HEK293 (cell line): ENCODE results near the gene CEP63.
A peak's percentile ranks its signal among the peaks of the same experiment; 100 is the strongest.

Source experiments
- CTCF ChIA-PET: fragments of 350-600 bp; formaldehyde crosslinking; extraction: SDS; loops from one replicate; lab custom pipeline; 2021; ENCODE audit warnings: antibody characterized with exemption; lab: Yijun Ruan, JAX
- POLR2A ChIA-PET: fragments of 300-600 bp; formaldehyde crosslinking; extraction: SDS; loops from one replicate; lab custom pipeline; 2020; ENCODE audit warnings: antibody characterized with exemption, inconsistent platforms; lab: Yijun Ruan, JAX
- H3K27ac ChIP-seq: fragments of 200-500 bp; sonication (Bioruptor generic); 2 replicates; pipeline ENCODE4 v1.5.1; 2014; ENCODE audit warnings: low read depth, low read length, control low read depth, inconsistent platforms; ENCODE audit errors: extremely low read depth
- H3K36me3 ChIP-seq, 2 experiments: fragments of 200-500 bp in 1 of 2; sonication (Bioruptor generic) in 1 of 2; 1 replicate in 1 of 2; 2 replicates in 1 of 2; pipeline ENCODE4 v1.5.1; 2014 to 2017; ENCODE audit warnings: inconsistent platforms in 2 of 2, low read length in 2 of 2; ENCODE audit not compliant: control insufficient read depth in 2 of 2, insufficient read depth in 1 of 2
- H3K4me1 ChIP-seq: fragments of 200-500 bp; sonication (Bioruptor generic); 2 replicates; pipeline ENCODE4 v1.5.1; 2014; ENCODE audit warnings: mild to moderate bottlenecking, low read length, inconsistent platforms; ENCODE audit not compliant: control insufficient read depth, insufficient read depth
- H3K4me3 ChIP-seq: 2 replicates; pipeline ENCODE4 v1.5.1; 2011; ENCODE audit warnings: low read depth, mild to moderate bottlenecking, control low read depth, low read length, moderate library complexity
- H3K9me3 ChIP-seq: fragments of 200-500 bp; sonication (Bioruptor generic); 2 replicates; pipeline ENCODE4 v1.5.1; 2014; ENCODE audit warnings: low read depth, low read length, inconsistent platforms; ENCODE audit not compliant: control insufficient read depth, insufficient read depth
- HOXA7 ChIP-seq: sonication (generic); formaldehyde crosslinking; IDR thresholded peaks from 2 replicates; pipeline ENCODE4 v1.8.1; 2022; ENCODE audit warnings: missing genetic modification reagents, borderline replicate concordance
- KLF7 ChIP-seq: fragments of 450-650 bp; formaldehyde crosslinking; IDR thresholded peaks from 2 replicates; pipeline ENCODE4 v1.5.1; 2016; ENCODE audit warnings: missing biosample characterization, missing genetic modification characterization, borderline replicate concordance
- PRDM1 ChIP-seq: fragments of 450-650 bp; formaldehyde crosslinking; IDR thresholded peaks from 2 replicates; pipeline ENCODE4; 2016; ENCODE audit warnings: missing biosample characterization, missing genetic modification characterization
- SETDB1 ChIP-seq: IDR thresholded peaks from one replicate; pipeline ENCODE4 v1.6.1; 2017; ENCODE audit warnings: mild to moderate bottlenecking, low read length, moderate library complexity, mixed read lengths; ENCODE audit not compliant: insufficient read length
- TRIM28 ChIP-seq: IDR thresholded peaks from 2 replicates; pipeline ENCODE4 v1.6.1; 2011; ENCODE audit warnings: low read length, control low read depth, borderline replicate concordance
- ZFP41 ChIP-seq: fragments of 450-650 bp; formaldehyde crosslinking; IDR thresholded peaks from 2 replicates; pipeline ENCODE4 v1.5.1; 2016; ENCODE audit warnings: missing biosample characterization, missing genetic modification characterization, borderline replicate concordance
- ZNF112 ChIP-seq: fragments of 450-650 bp; formaldehyde crosslinking; IDR thresholded peaks from 2 replicates; pipeline ENCODE4 v1.5.0; 2017; ENCODE audit warnings: missing biosample characterization, missing genetic modification characterization
- ZNF133 ChIP-seq: fragments of 450-650 bp; formaldehyde crosslinking; IDR thresholded peaks from 2 replicates; pipeline ENCODE4 v1.5.1; 2016; ENCODE audit warnings: missing biosample characterization, missing genetic modification characterization
- ZNF175 ChIP-seq: fragments of 450-650 bp; formaldehyde crosslinking; IDR thresholded peaks from 2 replicates; pipeline ENCODE4 v1.5.1; 2016; ENCODE audit warnings: missing biosample characterization, missing genetic modification characterization
- ZNF184 ChIP-seq: fragments of 450-650 bp; IDR thresholded peaks from 2 replicates; pipeline ENCODE4 v1.5.1; 2018; ENCODE audit warnings: missing biosample characterization, mild to moderate bottlenecking, missing genetic modification characterization
- ZNF221 ChIP-seq: fragments of 450-650 bp; formaldehyde crosslinking; IDR thresholded peaks from 2 replicates; pipeline ENCODE4 v1.5.1; 2017; ENCODE audit warnings: missing biosample characterization, missing genetic modification characterization, borderline replicate concordance
- ZNF274 ChIP-seq, 2 experiments: fragments of 200-500 bp in 1 of 2; fragments of 450-650 bp in 1 of 2; sonication (Bioruptor generic) in 1 of 2; formaldehyde crosslinking in 1 of 2; IDR thresholded peaks; 2 replicates each; pipeline versions ENCODE4 v1.5.1 to v1.6.1; 2014 to 2016; ENCODE audit warnings: borderline replicate concordance in 1 of 2, inconsistent platforms in 1 of 2, low read length in 1 of 2, missing biosample characterization in 1 of 2, missing genetic modification characterization in 1 of 2
- ZNF354C ChIP-seq: fragments of 450-650 bp; formaldehyde crosslinking; IDR thresholded peaks from 2 replicates; pipeline ENCODE4 v1.5.1; 2016; ENCODE audit warnings: missing biosample characterization, missing genetic modification characterization, low read depth, borderline replicate concordance
- ZNF366 ChIP-seq: fragments of 450-650 bp; formaldehyde crosslinking; conservative IDR thresholded peaks from 2 replicates; pipeline ENCODE4 v1.5.1; 2016; ENCODE audit warnings: missing biosample characterization, missing genetic modification characterization
- ZNF391 ChIP-seq: fragments of 450-650 bp; formaldehyde crosslinking; IDR thresholded peaks from 2 replicates; pipeline ENCODE4 v1.5.1; 2016; ENCODE audit warnings: low read depth, missing biosample characterization, missing genetic modification characterization, borderline replicate concordance
- ZNF510 ChIP-seq: fragments of 450-650 bp; formaldehyde crosslinking; IDR thresholded peaks from 2 replicates; pipeline ENCODE4 v1.5.1; 2018; ENCODE audit warnings: mild to moderate bottlenecking, missing genetic modification characterization, missing biosample characterization; ENCODE audit not compliant: insufficient replicate concordance
- ZNF530 ChIP-seq: fragments of 450-650 bp; formaldehyde crosslinking; IDR thresholded peaks from 2 replicates; pipeline ENCODE4 v1.5.1; 2016; ENCODE audit warnings: low read depth, missing biosample characterization, missing genetic modification characterization
- ZNF654 ChIP-seq: fragments of 450-650 bp; formaldehyde crosslinking; IDR thresholded peaks from 2 replicates; pipeline ENCODE4 v1.5.1; 2016; ENCODE audit warnings: low read depth, missing biosample characterization, missing genetic modification characterization
- ZNF747 ChIP-seq: fragments of 450-650 bp; formaldehyde crosslinking; IDR thresholded peaks from 2 replicates; pipeline ENCODE4 v1.5.1; 2016; ENCODE audit warnings: missing biosample characterization, missing genetic modification characterization
- ZXDB ChIP-seq: fragments of 450-650 bp; formaldehyde crosslinking; IDR thresholded peaks from 2 replicates; pipeline ENCODE4 v1.5.1; 2016; ENCODE audit warnings: missing biosample characterization, missing genetic modification characterization
- TF ChIP-seq, protein P1 (sequence below): fragments of 450-650 bp; formaldehyde crosslinking; IDR thresholded peaks from 2 replicates; pipeline ENCODE4 v1.5.1; 2016; ENCODE audit warnings: missing biosample characterization, missing genetic modification characterization, borderline replicate concordance
- TF ChIP-seq, protein P2 (sequence below): fragments of 450-650 bp; formaldehyde crosslinking; IDR thresholded peaks from 2 replicates; pipeline ENCODE4 v1.5.1; 2016; ENCODE audit warnings: missing biosample characterization, missing genetic modification characterization
- TF ChIP-seq, protein P3 (sequence below): fragments of 450-650 bp; formaldehyde crosslinking; IDR thresholded peaks from 2 replicates; pipeline ENCODE4 v1.5.1; 2016; ENCODE audit warnings: missing biosample characterization, missing genetic modification characterization

Gene CEP63

DNA sequence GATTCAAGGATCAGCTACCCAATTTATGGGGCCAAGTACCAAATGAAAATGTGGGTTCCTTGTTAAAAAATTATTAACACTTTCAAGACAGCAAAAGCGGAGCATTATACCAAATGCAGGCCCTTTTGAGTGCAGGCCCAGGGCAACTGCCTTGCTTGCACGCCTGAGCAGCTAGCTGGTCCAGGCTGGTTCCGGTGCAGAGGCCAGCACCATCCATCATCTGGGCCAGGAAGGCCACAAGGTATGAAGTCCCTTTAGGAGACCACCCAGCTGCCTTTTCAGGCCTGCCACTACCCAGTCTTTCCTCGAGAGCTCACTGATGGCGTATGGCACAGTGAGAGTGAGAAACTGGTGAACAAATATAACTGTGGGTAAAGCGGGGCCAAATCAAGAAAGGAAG is 13.0 kb upstream of the CEP63 start:
- POLR2A ChIA-PET: no interaction called here
- CTCF ChIA-PET: interaction anchor here (0.7 to 6.3 kb wide), 12 partner anchors 9 to 543 kb away, joined by 3 to 124 read pairs (median 4); partner anchors contain the start of gene AMOTL2
- Histone ChIP-seq H3K9me3 (no peaks in the 10 kb centered on the region), H3K4me1 (no peaks in the 10 kb centered on the region), H3K27ac (no peak overlapping the region), H3K4me3 (no peak overlapping the region), H3K36me3 (peaks cover 0 to 22% of the 10 kb centered on the region in 2 experiments; a peak in 2 of 3 replicates)
- TF ChIP-seq ZNF112 (tag by site-specific recombination) (no peak), ZNF391 (tag by site-specific recombination) (no peak), ZNF184 (tag by site-specific recombination) (no peak), ZNF366 (no peak), ZNF221 (tag by site-specific recombination) (no peak), ZNF530 (tag by site-specific recombination) (no peak), ZNF133 (tag by site-specific recombination) (no peak)

DNA sequence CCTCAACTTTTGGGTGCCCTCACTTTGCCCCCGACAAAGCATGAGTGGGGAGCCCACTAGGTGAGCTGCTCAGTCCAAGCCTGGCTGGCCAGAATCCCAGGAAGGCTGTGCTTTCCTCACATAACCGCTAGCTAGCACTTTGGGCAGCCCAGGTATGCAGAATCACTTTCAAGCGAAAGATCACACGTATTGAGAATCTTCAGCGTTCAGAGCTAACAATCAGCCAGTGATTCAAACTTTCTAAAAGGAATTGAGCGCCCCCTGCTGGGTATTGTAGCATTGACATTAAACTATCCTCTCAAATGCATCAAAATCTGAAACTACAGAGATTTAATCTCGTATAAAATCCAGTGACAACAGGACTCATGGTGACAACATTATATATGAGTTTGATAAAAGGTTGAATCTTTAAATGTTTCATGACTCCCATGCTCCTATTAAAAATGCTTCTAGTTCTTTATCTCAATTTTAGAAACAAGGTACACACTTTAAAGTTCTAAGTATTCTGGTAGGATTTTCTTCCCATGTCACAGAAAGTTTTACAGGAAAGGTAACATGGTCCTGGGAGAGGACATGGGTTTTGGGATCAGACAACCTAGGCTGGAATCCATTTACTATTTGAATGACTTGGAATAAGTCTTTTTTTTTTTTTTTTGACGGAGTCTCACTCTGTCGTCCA is 11.8 kb upstream of the CEP63 start:
- TF ChIP-seq ZNF354C (tag by site-specific recombination): no peak
- TF ChIP-seq, protein P1, sequence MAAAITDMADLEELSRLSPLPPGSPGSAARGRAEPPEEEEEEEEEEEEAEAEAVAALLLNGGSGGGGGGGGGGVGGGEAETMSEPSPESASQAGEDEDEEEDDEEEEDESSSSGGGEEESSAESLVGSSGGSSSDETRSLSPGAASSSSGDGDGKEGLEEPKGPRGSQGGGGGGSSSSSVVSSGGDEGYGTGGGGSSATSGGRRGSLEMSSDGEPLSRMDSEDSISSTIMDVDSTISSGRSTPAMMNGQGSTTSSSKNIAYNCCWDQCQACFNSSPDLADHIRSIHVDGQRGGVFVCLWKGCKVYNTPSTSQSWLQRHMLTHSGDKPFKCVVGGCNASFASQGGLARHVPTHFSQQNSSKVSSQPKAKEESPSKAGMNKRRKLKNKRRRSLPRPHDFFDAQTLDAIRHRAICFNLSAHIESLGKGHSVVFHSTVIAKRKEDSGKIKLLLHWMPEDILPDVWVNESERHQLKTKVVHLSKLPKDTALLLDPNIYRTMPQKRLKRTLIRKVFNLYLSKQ (tag by site-specific recombination): no peak
- no peak for TF ChIP-seq ZNF274 (IDR thresholded peaks at IDR 0.05; ENCODE audit: low read length)
- TF ChIP-seq ZNF274 (tag by site-specific recombination; IDR thresholded peaks at IDR 0.05; ENCODE audit: borderline replicate concordance): no peak
- no peak for TF ChIP-seq KLF7 (tag by site-specific recombination)
- no peak for TF ChIP-seq ZFP41 (tag by site-specific recombination)
- TF ChIP-seq, protein P2, sequence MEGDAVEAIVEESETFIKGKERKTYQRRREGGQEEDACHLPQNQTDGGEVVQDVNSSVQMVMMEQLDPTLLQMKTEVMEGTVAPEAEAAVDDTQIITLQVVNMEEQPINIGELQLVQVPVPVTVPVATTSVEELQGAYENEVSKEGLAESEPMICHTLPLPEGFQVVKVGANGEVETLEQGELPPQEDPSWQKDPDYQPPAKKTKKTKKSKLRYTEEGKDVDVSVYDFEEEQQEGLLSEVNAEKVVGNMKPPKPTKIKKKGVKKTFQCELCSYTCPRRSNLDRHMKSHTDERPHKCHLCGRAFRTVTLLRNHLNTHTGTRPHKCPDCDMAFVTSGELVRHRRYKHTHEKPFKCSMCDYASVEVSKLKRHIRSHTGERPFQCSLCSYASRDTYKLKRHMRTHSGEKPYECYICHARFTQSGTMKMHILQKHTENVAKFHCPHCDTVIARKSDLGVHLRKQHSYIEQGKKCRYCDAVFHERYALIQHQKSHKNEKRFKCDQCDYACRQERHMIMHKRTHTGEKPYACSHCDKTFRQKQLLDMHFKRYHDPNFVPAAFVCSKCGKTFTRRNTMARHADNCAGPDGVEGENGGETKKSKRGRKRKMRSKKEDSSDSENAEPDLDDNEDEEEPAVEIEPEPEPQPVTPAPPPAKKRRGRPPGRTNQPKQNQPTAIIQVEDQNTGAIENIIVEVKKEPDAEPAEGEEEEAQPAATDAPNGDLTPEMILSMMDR (tag by site-specific recombination): peak; percentile 40; the same call in 1 of the 2 replicates
- TF ChIP-seq ZNF654 (tag by site-specific recombination): peak; percentile 65
- peak; percentile 76 for TF ChIP-seq PRDM1 (tag by site-specific recombination)
- no peak overlapping the region for H3K27ac ChIP-seq
- CTCF ChIA-PET: interaction anchor here (0.6 to 6.3 kb wide), 25 partner anchors 9 to 544 kb away, joined by 3 to 124 read pairs (median 3); partner anchors contain the start of gene AMOTL2
- H3K4me1 ChIP-seq: no peaks in the 10 kb centered on the region
- H3K36me3 ChIP-seq: peaks cover 0 to 34% of the 10 kb centered on the region in 2 experiments
- H3K9me3 ChIP-seq: no peaks in the 10 kb centered on the region
- H3K4me3 ChIP-seq: no peak overlapping the region
- POLR2A ChIA-PET: interaction anchor here (0.7 to 1.0 kb wide), 2 partner anchors 8 to 163 kb away, joined by 3 to 4 read pairs; no protein-coding TSS in a partner anchor

DNA sequence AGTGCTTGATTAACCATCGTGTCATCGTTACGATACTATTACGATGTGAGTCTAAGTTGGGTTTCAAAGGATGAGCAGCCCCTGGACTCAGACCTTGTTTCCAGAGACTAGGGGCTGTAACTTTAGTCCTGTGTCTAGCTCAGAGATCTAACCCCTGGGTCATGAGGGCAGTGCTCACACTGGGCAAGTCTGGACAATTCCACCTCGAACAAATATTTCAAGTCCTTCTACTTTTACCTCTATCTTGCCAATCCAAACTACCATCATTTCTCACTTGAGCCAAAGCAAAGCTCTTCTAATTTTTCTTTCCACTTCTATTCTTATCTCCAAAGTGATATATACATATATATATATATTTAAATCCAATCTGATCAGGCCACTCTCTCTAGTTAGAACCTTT is 10.9 kb upstream of the CEP63 start:
- H3K4me1 ChIP-seq: no peaks in the 10 kb centered on the region
- H3K27ac ChIP-seq: no peak overlapping the region
- TF ChIP-seq ZNF747 (tag by site-specific recombination) (no peak), ZNF175 (tag by site-specific recombination) (no peak), HOXA7 (CRISPR knock-in tag) (no peak), SETDB1 (no peak), ZNF510 (tag by site-specific recombination) (no peak), ZXDB (tag by site-specific recombination) (no peak), TRIM28 (no peak)
- TF ChIP-seq, protein P3, sequence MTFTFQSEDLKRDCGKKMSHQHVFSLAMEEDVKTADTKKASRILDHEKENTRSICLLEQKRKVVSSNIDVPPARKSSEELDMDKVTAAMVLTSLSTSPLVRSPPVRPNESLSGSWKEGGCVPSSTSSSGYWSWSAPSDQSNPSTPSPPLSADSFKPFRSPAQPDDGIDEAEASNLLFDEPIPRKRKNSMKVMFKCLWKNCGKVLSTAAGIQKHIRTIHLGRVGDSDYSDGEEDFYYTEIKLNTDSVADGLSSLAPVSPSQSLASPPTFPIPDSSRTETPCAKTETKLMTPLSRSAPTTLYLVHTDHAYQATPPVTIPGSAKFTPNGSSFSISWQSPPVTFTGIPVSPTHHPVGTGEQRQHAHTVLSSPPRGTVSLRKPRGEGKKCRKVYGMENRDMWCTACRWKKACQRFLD (tag by site-specific recombination): no peak
- TF ChIP-seq, protein P2 (tag by site-specific recombination): no peak

More for the DNA sequence above, 10.9 kb upstream of the CEP63 start:
- H3K4me3 ChIP-seq: no peak overlapping the region
- peaks cover 4 to 41% of the 10 kb centered on the region in 2 experiments for H3K36me3 ChIP-seq
- POLR2A ChIA-PET: interaction anchor here (0.6 kb wide), 1 partner anchor 166 kb away, joined by 5 read pairs; no protein-coding TSS in a partner anchor
- H3K9me3 ChIP-seq: no peaks in the 10 kb centered on the region
- CTCF ChIA-PET: interaction anchor here (0.6 to 6.3 kb wide), 10 partner anchors 8 to 525 kb away, joined by 3 to 124 read pairs (median 4); no protein-coding TSS in a partner anchor
